Transverse colon (tissue), 4 donors: ENCODE data around the gene C22orf23. TPM values are rescaled to one million over a fixed set of nuclear protein-coding genes. Genes with fewer than 3 reads are reported as not detected.

Experiments
- DNase-seq: peaks from one replicate; pipeline ENCODE4 v3.0.0-alpha.2; 2019
- H3K27ac ChIP-seq, 4 donors: fragments of 200-600 bp; sonication (generic); 2 replicates each; pipeline ENCODE4 v1.5.1; 2016 to 2018; ENCODE audit warnings: inconsistent platforms in 4 of 4
- H3K27me3 ChIP-seq: fragments of 200-600 bp; sonication (generic); 2 replicates; pipeline ENCODE4 v1.5.1; 2017; ENCODE audit warnings: inconsistent platforms
- H3K36me3 ChIP-seq, 4 donors: fragments of 200-600 bp; sonication (generic); 2 replicates each; pipeline ENCODE4 v1.5.1; 2017 to 2019; ENCODE audit warnings: inconsistent platforms in 4 of 4
- H3K4me1 ChIP-seq, 4 donors: fragments of 200-600 bp; sonication (generic); 2 replicates each; pipeline ENCODE4 v1.5.1; 2017 to 2020; ENCODE audit warnings: inconsistent platforms in 4 of 4
- H3K4me3 ChIP-seq, 4 donors: fragments of 200-600 bp; sonication (generic); 1 replicate in 1 of 4; 2 replicates in 3 of 4; pipeline versions ENCODE4 v1.5.1 to v1.6.1; 2017 to 2019; ENCODE audit warnings: inconsistent platforms in 4 of 4
- H3K9me3 ChIP-seq, 2 donors: fragments of 200-600 bp; sonication (generic); 2 replicates each; pipeline ENCODE4 v1.5.1; 2017 to 2019; ENCODE audit warnings: inconsistent platforms in 2 of 2
- EP300 ChIP-seq: sonication (generic); formaldehyde crosslinking; IDR thresholded peaks from one replicate; pipeline ENCODE4 v1.6.1; 2017; ENCODE audit warnings: antibody characterized with exemption, low read depth
- POLR2A ChIP-seq: fragments of 450-650 bp; IDR thresholded peaks from one replicate; pipeline ENCODE4 v1.6.1; 2016; ENCODE audit warnings: antibody characterized with exemption, mild to moderate bottlenecking, moderate library complexity
- POLR2AphosphoS5 ChIP-seq, 3 donors: sonication (generic); formaldehyde crosslinking; IDR thresholded peaks; one replicate each; pipeline ENCODE4 v1.6.1; 2016; ENCODE audit warnings: antibody characterized with exemption in 3 of 3
- WGBS, 2 donors: methylation state at CpG; one replicate each; pipeline ENCODE4 v1.1.5; 2018; ENCODE audit warnings: low coverage in 1 of 2; 5-methylcytosine and 5-hydroxymethylcytosine counted together
- in situ Hi-C, 4 donors: fragments of 200-750 bp; cut with MboI; loops; one replicate each; pipeline versions ENCODE4 v1.15.0 to v1.15.1; 2017; ENCODE audit warnings: low sequenced_read_pairs in 3 of 4, low pct_ligation_motif_present in 1 of 4, low pct_unique_long_range_greater_than_20kb in 1 of 4
- intact Hi-C: fragments of 100-400 bp; cut with DNase I; formaldehyde crosslinking; loops from one replicate; pipeline ENCODE4 v1.15.1; 2023; ENCODE audit warnings: low total_unique reads
- total RNA-seq, 4 donors: library from RNA; depleted of rRNA; stranded (reverse); fragments of >200 nt; gene quantifications; one replicate each; pipeline ENCODE4 v1.1.0, GENCODE V29; 2016
- TF ChIP-seq, protein P1 (sequence below), 5 experiments: fragments of 200-600 bp in 3 of 5; fragments of 450-650 bp in 2 of 5; sonication (generic) in 3 of 5; IDR thresholded peaks; 1 replicate in 2 of 5; 2 replicates in 3 of 5; pipeline ENCODE4 v1.5.1; 2016 to 2017; ENCODE audit warnings: antibody characterized with exemption in 5 of 5, inconsistent platforms in 3 of 5, mild to moderate bottlenecking in 2 of 5, moderate library complexity in 1 of 5

The C22orf23 gene
- total RNA-seq, 4 donors from 2014 or later = not detected

- intact Hi-C loops = no loop called here
- in situ Hi-C loops = no loop called here
- no peaks in the 10 kb centered on the region for H3K9me3 ChIP-seq
These were observed 40.6 kb upstream of the C22orf23 start for GRCh38 chr22:37994049-37994448.

DNA sequence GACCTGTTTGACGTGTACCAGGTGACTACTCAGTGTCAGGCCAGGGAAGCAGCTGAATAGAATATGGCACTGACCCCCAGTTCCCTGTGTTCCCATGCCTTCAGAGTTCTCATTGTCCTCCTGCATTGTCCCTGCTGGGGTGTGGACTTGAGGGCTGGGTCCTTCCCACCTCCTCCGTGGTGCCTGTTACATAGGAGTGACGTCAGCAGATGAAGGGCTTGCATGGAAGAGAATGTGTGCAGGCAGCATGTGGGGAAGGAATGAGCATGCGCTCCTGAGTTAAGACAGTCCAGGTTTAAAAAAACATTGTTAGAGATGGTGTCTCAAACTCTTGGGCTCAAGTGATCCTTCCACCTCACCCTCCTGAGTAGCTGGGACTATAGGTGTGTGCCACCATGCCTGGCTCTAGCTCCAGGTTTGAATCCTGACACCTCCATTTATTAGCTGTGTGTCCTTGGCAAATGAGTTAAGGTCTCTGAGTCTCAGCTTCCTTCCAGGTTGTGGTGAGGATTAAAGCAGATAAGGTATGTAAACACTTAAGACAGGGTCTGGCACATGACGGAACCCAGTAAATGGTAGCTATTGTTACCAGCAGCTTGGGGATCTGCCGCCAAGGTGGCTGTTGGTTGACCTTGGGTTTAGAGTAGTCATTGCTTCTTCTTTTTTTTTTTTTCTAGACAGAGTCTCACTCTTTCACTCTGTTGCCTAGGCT is 38.5 kb upstream of the C22orf23 start:
- Histone ChIP-seq H3K27ac (no peak overlapping the region), H3K9me3 (no peaks in the 10 kb centered on the region), H3K27me3 (no peaks in the 10 kb centered on the region), H3K36me3 (no peaks in the 10 kb centered on the region), H3K4me1 (no peaks in the 10 kb centered on the region), H3K4me3 (no peak overlapping the region)
- intact Hi-C loops = no loop called here
- TF ChIP-seq EP300 (no peak), POLR2A (no peak), POLR2AphosphoS5 (IDR thresholded peaks at IDR 0.05) (no peak)
- TF ChIP-seq, protein P1, sequence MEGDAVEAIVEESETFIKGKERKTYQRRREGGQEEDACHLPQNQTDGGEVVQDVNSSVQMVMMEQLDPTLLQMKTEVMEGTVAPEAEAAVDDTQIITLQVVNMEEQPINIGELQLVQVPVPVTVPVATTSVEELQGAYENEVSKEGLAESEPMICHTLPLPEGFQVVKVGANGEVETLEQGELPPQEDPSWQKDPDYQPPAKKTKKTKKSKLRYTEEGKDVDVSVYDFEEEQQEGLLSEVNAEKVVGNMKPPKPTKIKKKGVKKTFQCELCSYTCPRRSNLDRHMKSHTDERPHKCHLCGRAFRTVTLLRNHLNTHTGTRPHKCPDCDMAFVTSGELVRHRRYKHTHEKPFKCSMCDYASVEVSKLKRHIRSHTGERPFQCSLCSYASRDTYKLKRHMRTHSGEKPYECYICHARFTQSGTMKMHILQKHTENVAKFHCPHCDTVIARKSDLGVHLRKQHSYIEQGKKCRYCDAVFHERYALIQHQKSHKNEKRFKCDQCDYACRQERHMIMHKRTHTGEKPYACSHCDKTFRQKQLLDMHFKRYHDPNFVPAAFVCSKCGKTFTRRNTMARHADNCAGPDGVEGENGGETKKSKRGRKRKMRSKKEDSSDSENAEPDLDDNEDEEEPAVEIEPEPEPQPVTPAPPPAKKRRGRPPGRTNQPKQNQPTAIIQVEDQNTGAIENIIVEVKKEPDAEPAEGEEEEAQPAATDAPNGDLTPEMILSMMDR (IDR thresholded peaks at IDR 0.05) = no peak
- in situ Hi-C loops = no loop called here
- DNase-seq = no peak
- WGBS, 2 donors = 85 to 92% methylated on average over 2 to 5 of the region's 6 CpGs

More at GRCh38 chr22:37994049-37994448, 40.6 kb upstream of the C22orf23 start:
- TF ChIP-seq POLR2A (no peak), EP300 (no peak), POLR2AphosphoS5 (IDR thresholded peaks at IDR 0.05) (no peak)
- TF ChIP-seq, protein P1 (IDR thresholded peaks at IDR 0.05) = no peak
- Histone ChIP-seq H3K27me3 (no peaks in the 10 kb centered on the region), H3K27ac (no peak overlapping the region), H3K4me1 (no peaks in the 10 kb centered on the region), H3K36me3 (no peaks in the 10 kb centered on the region), H3K4me3 (no peak overlapping the region)
- 82% methylated on average over 6 of the region's 6 CpGs; no CpG with 5 or more reads in 1 of the 2 donors for WGBS, 2 donors
- DNase-seq = no peak

DNA sequence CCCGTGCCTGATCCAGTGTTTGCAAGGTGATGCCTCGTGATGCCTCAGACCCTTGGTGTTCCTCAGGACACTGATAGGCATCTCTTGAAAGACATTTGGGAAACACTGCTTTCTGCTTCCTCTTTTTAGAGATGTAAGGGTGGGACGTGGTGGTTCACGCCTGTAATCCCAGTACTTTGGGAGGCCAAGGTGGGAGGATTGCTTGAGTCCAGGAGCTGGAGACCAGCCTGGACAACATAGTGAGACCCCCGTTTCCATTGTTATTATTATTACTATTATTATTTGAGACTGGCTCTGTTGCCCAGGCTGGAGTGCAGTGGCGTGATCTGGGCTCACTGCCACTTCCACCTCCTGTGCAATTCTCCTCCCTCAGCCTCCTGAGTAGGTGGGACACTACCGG is 37.5 kb upstream of the C22orf23 start:
- DNase-seq = no peak
- H3K27me3 ChIP-seq = no peaks in the 10 kb centered on the region
- no peaks in the 10 kb centered on the region for H3K4me1 ChIP-seq
- WGBS, 2 donors = 85 to 100% methylated on average over 2 to 7 of the region's 7 CpGs
- intact Hi-C loops = no loop called here
- H3K9me3 ChIP-seq = no peaks in the 10 kb centered on the region
- no peaks in the 10 kb centered on the region for H3K36me3 ChIP-seq
- H3K4me3 ChIP-seq = no peak overlapping the region
- no peak overlapping the region for H3K27ac ChIP-seq
- TF ChIP-seq, protein P1 (IDR thresholded peaks at IDR 0.05) = no peak
- TF ChIP-seq POLR2AphosphoS5 (IDR thresholded peaks at IDR 0.05) (no peak), POLR2A (no peak), EP300 (no peak)
- in situ Hi-C loops = no loop called here

- no peaks in the 10 kb centered on the region for H3K4me1 ChIP-seq
- no peaks in the 10 kb centered on the region for H3K36me3 ChIP-seq
- intact Hi-C loops = no loop called here
- in situ Hi-C loops = no loop called here
- TF ChIP-seq, protein P1 (IDR thresholded peaks at IDR 0.05) = no peak
- TF ChIP-seq EP300 (no peak), POLR2A (no peak), POLR2AphosphoS5 (IDR thresholded peaks at IDR 0.05) (no peak)
- H3K9me3 ChIP-seq = no peaks in the 10 kb centered on the region
- DNase-seq = no peak
- no peak overlapping the region for H3K27ac ChIP-seq
- H3K4me3 ChIP-seq = no peak overlapping the region
- WGBS, 2 donors = 48% methylated on average over 5 of the region's 5 CpGs; no CpG with 5 or more reads in 1 of the 2 donors
- H3K27me3 ChIP-seq = no peaks in the 10 kb centered on the region
These were observed 36.9 kb upstream of the C22orf23 start for GRCh38 chr22:37990301-37990700.
